MM.1S (cell line): Measurements from ENCODE around the gene MEGF9.

Source experiments
- CTCF ChIP-seq: fragments of 300-600 bp; sonication (generic); IDR thresholded peaks from 2 replicates; pipeline ENCODE4 v1.5.1; 2016; ENCODE audit warnings: antibody characterized with exemption, low read length, mixed read lengths
- EZH2 ChIP-seq: fragments of 300-600 bp; sonication (generic); optimal IDR thresholded peaks from 2 replicates; pipeline ENCODE3; 2017; ENCODE audit warnings: low read depth, mild to moderate bottlenecking, antibody characterized with exemption, low read length, mixed read lengths

GRCh38 chr9:120755044-120755443, 40.8 kb upstream of the MEGF9 start:
- TF ChIP-seq EZH2 (no peak), CTCF (no peak)
